Measurements from ENCODE around the gene TIGIT.

- TF ChIP-seq POLR2A (IDR thresholded peaks at IDR 0.05) (no peak), EP300 (IDR thresholded peaks at IDR 0.05) (no peak)
Observed at GRCh38 chr3:114333180-114333922, 39.5 kb downstream of the TIGIT start.
